ENCODE results near the gene OSBPL8.
"Not testable (repeated sequence)": the region's sequence is repeated elsewhere in the genome, so short reads cannot be mapped to it uniquely, and the experiment has no call there.

OSBPL8 gene

DNA sequence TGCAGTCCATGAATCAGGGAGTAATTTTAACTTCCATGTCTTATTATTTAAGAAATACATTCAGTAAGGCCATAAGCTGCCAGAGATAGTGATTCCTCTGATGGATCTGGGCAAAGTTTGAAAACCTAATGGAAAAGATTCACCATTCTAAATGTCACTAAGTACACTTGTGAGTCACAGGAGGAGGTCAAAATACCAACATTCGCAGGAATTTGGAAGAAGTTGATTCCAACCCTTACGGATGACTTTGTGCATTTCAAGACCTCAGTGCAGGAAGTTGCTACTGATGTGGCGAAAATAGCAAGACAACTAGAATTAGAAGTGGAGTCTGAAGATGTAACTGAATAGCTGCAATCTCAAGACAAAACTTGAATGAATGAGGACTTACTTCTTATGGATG, 69.8 kb downstream of the OSBPL8 start:
- Histone ChIP-seq H3K9me3 (ENCODE audit: low read depth, low read length) (no peaks in the 10 kb centered on the region; the same call in 1 of the 2 replicates), H3K27ac (no peak overlapping the region), H3K9ac (ENCODE audit: insufficient read length) (no peak overlapping the region), H3K4me3 (no peak overlapping the region), H3K36me3 (ENCODE audit: insufficient read depth, low read length) (0 out of 2 replicates have a peak, but pooled peaks cover 2% of the 10 kb centered on the region)
- no peak for TF ChIP-seq POLR2AphosphoS5 (IDR thresholded peaks at IDR 0.05; ENCODE audit: borderline replicate concordance, low read depth, low read length)
- no peak for TF ChIP-seq EZH2 (IDR thresholded peaks at IDR 0.05)
- TF ChIP-seq FOXP2 (optimal IDR thresholded peaks at IDR 0.05; ENCODE audit: control extremely low read depth, extremely low read length, insufficient read depth): no peak
- no peak for DNase-seq (ENCODE audit: low read depth, low spot score)

DNA sequence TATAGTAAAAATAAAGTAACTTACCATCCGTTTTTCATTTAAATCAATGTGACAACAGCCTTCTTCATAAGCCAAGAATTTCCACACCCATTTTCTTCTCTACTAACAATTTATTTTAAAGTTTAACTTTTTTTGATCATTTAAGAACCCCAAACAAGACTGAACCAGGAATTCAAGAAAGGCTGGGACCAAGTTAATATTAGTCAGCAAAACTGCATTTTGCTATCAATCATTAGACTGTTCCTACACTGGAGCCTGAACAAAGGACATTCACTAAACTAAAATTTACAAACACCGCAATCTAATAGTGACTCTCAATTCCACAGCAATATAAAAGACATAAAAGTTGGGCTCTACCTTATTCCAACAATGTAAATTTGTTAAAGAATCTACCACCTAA, 73.6 kb downstream of the OSBPL8 start:
- no peak for DNase-seq (ENCODE audit: low read depth, low spot score)
- 0 out of 2 replicates have a peak, but pooled peaks cover 2% of the 10 kb centered on the region for H3K36me3 ChIP-seq (ENCODE audit: insufficient read depth, low read length)
- H3K9me3 ChIP-seq (ENCODE audit: low read depth, low read length): no peaks in the 10 kb centered on the region
- no peak overlapping the region for H3K9ac ChIP-seq (ENCODE audit: insufficient read length)
- TF ChIP-seq EZH2 (IDR thresholded peaks at IDR 0.05): no peak
- TF ChIP-seq FOXP2 (optimal IDR thresholded peaks at IDR 0.05; ENCODE audit: control extremely low read depth, extremely low read length, insufficient read depth): no peak
- TF ChIP-seq POLR2AphosphoS5 (IDR thresholded peaks at IDR 0.05; ENCODE audit: borderline replicate concordance, low read depth, low read length): no peak
- no peak overlapping the region for H3K4me3 ChIP-seq
- no peak overlapping the region for H3K27ac ChIP-seq

DNA sequence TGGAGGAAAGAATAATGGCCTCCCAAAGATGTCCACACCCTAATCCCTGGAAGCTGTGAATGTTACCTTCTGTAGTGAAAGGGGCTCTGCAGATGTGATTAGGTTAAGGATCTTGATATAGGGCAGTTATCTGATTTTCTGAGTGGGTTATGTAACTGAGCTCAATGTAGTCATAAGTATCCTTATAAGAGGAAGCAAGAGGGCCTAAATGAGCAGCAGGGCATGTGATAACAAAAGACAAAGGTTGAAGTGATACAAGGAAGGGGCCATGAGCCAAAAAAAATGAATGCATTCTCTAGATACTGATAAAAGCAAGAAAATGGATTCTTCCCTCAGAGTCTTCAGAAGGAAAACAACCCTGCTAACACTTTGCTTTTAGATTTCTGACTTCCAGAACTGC, 78.8 kb downstream of the OSBPL8 start:
- TF ChIP-seq FOXP2 (optimal IDR thresholded peaks at IDR 0.05; ENCODE audit: control extremely low read depth, extremely low read length, insufficient read depth) (no peak), EZH2 (IDR thresholded peaks at IDR 0.05) (no peak), POLR2AphosphoS5 (IDR thresholded peaks at IDR 0.05; ENCODE audit: borderline replicate concordance, low read depth, low read length) (no peak)
- no peak for DNase-seq (ENCODE audit: low read depth, low spot score)
- Histone ChIP-seq H3K9ac (ENCODE audit: insufficient read length) (no peak overlapping the region), H3K4me3 (no peak overlapping the region), H3K36me3 (ENCODE audit: insufficient read depth, low read length) (no peaks in the 10 kb centered on the region), H3K9me3 (ENCODE audit: low read depth, low read length) (no peaks in the 10 kb centered on the region), H3K27ac (no peak overlapping the region)

DNA sequence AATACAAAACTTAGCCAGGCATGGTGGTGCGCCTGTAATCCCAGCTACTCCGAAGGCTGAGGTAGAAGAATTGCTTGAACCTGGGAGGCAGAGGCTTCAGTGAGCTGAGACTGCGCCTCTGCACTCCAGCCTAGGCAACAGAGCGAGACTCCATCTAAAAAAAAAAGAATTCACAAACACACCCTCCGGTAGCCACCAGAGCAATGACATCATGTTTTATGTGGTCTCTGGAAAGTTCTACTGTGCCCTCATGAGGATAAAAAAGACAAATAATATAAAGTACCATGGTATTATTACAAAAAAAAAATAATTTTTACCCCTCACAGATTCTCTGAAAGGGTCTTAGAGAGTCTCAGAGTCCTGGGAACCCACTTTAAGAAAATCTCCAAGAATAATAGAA, 81.5 kb downstream of the OSBPL8 start:
- Histone ChIP-seq H3K27ac (no peak overlapping the region), H3K9ac (ENCODE audit: insufficient read length) (no peak overlapping the region), H3K9me3 (ENCODE audit: low read depth, low read length) (no peaks in the 10 kb centered on the region), H3K4me3 (no peak overlapping the region), H3K36me3 (ENCODE audit: insufficient read depth, low read length) (no peaks in the 10 kb centered on the region)
- no peak for DNase-seq (ENCODE audit: low read depth, low spot score)
- no peak for TF ChIP-seq EZH2 (IDR thresholded peaks at IDR 0.05)
- no peak for TF ChIP-seq FOXP2 (optimal IDR thresholded peaks at IDR 0.05; ENCODE audit: control extremely low read depth, extremely low read length, insufficient read depth)
- no peak for TF ChIP-seq POLR2AphosphoS5 (IDR thresholded peaks at IDR 0.05; ENCODE audit: borderline replicate concordance, low read depth, low read length)

DNA sequence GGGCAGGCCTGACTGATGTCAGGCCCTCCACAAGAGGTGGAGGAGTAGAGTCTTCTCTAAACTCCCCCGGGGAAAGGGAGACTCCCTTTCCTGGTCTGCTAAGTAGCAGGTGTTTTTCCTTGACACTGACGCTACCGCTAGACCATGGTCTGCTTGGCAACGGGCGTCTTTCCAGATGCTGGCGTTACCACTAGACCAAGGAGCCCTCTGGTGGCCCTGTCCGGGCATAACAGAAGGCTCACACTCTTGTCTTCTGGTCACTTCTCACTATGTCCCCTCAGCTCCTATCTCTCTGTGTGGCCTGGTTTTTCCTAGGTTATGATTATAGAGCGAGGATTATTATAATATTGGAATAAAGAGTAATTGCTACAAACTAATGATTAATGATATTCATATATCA, 86.7 kb downstream of the OSBPL8 start:
- H3K27ac ChIP-seq; H3K9me3 ChIP-seq (ENCODE audit: low read depth, low read length); DNase-seq (ENCODE audit: low read depth, low spot score); H3K4me3 ChIP-seq; H3K36me3 ChIP-seq (ENCODE audit: insufficient read depth, low read length); H3K9ac ChIP-seq (ENCODE audit: insufficient read length): not testable (repeated sequence)

DNA sequence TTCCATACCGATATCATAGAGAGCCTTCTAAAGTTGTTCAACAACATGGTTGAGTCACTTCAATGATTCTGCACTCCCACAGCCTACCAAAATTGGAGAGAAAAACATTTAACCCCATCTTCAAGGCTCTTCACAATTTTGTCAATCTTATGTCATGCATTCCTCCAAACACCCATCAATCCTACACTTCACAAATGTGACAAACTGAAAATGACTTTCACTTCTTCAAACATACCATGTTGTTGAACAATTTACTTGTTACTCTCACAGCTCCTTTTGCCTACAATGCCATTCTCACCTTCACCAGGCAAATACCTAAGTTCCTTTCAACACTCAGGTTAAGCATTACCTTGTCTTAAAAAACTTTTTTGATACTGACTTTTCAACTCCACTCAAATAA, 88.0 kb downstream of the OSBPL8 start:
- H3K9me3 ChIP-seq (ENCODE audit: low read depth, low read length): no peaks in the 10 kb centered on the region
- no peak for TF ChIP-seq FOXP2 (optimal IDR thresholded peaks at IDR 0.05; ENCODE audit: control extremely low read depth, extremely low read length, insufficient read depth)
- TF ChIP-seq EZH2 (IDR thresholded peaks at IDR 0.05): no peak
- TF ChIP-seq POLR2AphosphoS5 (IDR thresholded peaks at IDR 0.05; ENCODE audit: borderline replicate concordance, low read depth, low read length): no peak
- H3K27ac ChIP-seq: no peak overlapping the region
- H3K4me3 ChIP-seq: no peak overlapping the region
- DNase-seq (ENCODE audit: low read depth, low spot score): no peak
- H3K36me3 ChIP-seq (ENCODE audit: insufficient read depth, low read length): no peaks in the 10 kb centered on the region
- H3K9ac ChIP-seq (ENCODE audit: insufficient read length): no peak overlapping the region

DNA sequence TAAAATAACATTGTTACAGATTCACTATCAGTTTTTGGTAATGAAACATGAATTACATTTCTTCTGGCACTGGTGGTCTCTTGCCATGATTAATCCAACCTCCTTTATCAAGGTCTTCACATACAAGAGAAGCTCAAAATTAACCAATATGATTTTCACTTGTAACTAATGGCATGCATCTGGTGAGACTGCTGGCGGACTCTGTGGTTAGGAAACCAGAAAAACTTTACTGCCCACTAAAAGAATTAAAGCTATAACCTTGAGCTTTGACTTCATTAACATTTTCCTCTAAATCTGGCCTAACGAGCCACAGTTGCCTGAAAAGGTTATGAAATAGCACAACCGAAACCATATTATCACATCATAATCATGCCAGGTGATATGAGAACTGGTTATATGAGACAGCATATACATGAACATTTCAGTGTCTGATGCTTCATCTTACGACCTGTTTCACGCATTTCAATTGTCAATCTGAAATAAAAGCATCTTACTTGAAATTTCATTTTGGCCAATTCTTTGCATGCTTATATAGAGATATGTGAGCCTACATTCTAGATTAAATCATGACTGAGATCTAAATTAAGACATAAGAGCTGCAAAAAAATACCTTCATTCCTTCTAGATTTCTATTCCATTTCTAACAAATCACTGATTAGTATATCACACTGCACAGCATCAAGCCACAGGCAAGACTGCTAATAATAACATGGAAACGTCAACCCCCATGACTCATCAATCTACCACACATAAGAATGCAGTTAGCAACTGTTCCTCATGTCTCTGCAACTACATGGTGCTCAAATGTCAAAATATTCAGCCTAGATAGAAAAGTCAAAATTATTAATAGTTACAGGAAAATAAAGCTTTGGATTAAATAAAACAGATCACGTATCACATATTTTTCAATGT, 89.3 kb downstream of the OSBPL8 start:
- H3K9me3 ChIP-seq (ENCODE audit: low read depth, low read length): no peaks in the 10 kb centered on the region
- no peaks in the 10 kb centered on the region for H3K36me3 ChIP-seq (ENCODE audit: insufficient read depth, low read length)
- no peak overlapping the region for H3K9ac ChIP-seq (ENCODE audit: insufficient read length)
- H3K27ac ChIP-seq: no peak overlapping the region
- no peak overlapping the region for H3K4me3 ChIP-seq
- DNase-seq (ENCODE audit: low read depth, low spot score): peak; percentile 16
- no peak for TF ChIP-seq FOXP2 (optimal IDR thresholded peaks at IDR 0.05; ENCODE audit: control extremely low read depth, extremely low read length, insufficient read depth)

DNA sequence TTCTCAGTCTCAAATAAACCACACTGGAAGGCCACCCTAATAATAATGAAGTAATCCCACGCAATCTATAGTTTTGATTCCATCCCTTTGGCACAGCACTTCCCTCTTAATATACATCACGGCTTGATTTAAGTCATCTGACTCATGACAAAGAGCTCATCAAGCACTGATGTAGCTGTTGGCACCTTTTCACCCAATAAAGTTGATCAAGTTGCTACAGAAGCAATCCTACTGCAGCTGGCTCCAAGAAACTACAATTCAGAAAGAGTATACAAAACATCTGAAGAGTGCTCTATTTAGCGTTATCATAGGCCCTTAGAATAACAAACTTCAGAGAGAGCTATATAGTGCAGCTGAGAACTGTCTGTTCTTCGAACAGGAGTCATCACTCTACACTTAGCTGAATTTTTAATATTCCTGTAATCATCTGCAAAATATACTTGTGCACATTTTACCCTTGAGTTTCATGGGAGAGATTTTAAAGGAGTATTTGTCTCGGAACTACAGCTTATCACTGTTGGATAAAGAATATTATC, 94.9 kb downstream of the OSBPL8 start:
- H3K4me3 ChIP-seq: no peak overlapping the region

More for the DNA sequence above, 94.9 kb downstream of the OSBPL8 start:
- no peak overlapping the region for H3K27ac ChIP-seq
- no peaks in the 10 kb centered on the region for H3K9me3 ChIP-seq (ENCODE audit: low read depth, low read length)
- no peak for DNase-seq (ENCODE audit: low read depth, low spot score)
- TF ChIP-seq POLR2AphosphoS5 (IDR thresholded peaks at IDR 0.05; ENCODE audit: borderline replicate concordance, low read depth, low read length) (no peak), FOXP2 (optimal IDR thresholded peaks at IDR 0.05; ENCODE audit: control extremely low read depth, extremely low read length, insufficient read depth) (no peak), EZH2 (IDR thresholded peaks at IDR 0.05) (no peak)
- no peaks in the 10 kb centered on the region for H3K36me3 ChIP-seq (ENCODE audit: insufficient read depth, low read length)
- H3K9ac ChIP-seq (ENCODE audit: insufficient read length): no peak overlapping the region

All from SK-N-MC (cell line).